Muscle of leg (tissue), 11 donors: ENCODE measurements around the gene UST. TPM values are rescaled to one million over a fixed set of nuclear protein-coding genes. Genes with fewer than 3 reads are reported as not detected.

Experiments used
- DNase-seq: peaks from one replicate; pipeline ENCODE4 v3.0.0; 2013
- H3K27ac ChIP-seq: one replicate; pipeline ENCODE4 v1.5.1; 2013; ENCODE audit warnings: mild to moderate bottlenecking, low read length, control low read depth
- H3K27me3 ChIP-seq: one replicate; pipeline ENCODE4 v1.6.1; 2013; ENCODE audit warnings: low read length; ENCODE audit not compliant: control insufficient read depth, insufficient read depth
- H3K36me3 ChIP-seq: one replicate; pipeline ENCODE4 v1.6.1; 2013; ENCODE audit warnings: low read length; ENCODE audit not compliant: control insufficient read depth, insufficient read depth
- H3K4me1 ChIP-seq: one replicate; pipeline ENCODE4 v1.6.1; 2013; ENCODE audit warnings: low read length; ENCODE audit not compliant: control insufficient read depth, insufficient read depth
- H3K4me3 ChIP-seq: one replicate; pipeline ENCODE4 v1.5.1; 2013; ENCODE audit warnings: low read length, control low read depth
- H3K9me3 ChIP-seq: replicated peaks from 2 replicates; pipeline ENCODE4 v1.6.1; 2013; ENCODE audit warnings: low read depth, low read length; ENCODE audit not compliant: control insufficient read depth
- WGBS: methylation state at CpG from one replicate; pipeline ENCODE4 v1.1.5; 2013; ENCODE audit warnings: missing lambda C conversion rate; ENCODE audit not compliant: insufficient coverage; 5-methylcytosine and 5-hydroxymethylcytosine counted together
- polyA plus RNA-seq, 8 donors: library from polyadenylated mRNA; unstranded; fragments of 120-200 nt; gene quantifications; one replicate each; pipeline versions ENCODE4 v1.2.1 to v1.2.3, GENCODE V29; 2013; ENCODE audit warnings: inconsistent platforms in 1 of 8, low replicate concordance in 1 of 8; ENCODE audit not compliant: insufficient read length in 8 of 8, insufficient read depth in 1 of 8
- total RNA-seq: library from RNA; stranded (reverse); fragments of 120-200 nt; gene quantifications from one replicate; pipeline ENCODE4 v1.2.4, GENCODE V29; 2013

UST gene
- total and polyA plus RNA-seq, 9 donors: 5.0 to 15.6 (median 9.3) TPM

DNA sequence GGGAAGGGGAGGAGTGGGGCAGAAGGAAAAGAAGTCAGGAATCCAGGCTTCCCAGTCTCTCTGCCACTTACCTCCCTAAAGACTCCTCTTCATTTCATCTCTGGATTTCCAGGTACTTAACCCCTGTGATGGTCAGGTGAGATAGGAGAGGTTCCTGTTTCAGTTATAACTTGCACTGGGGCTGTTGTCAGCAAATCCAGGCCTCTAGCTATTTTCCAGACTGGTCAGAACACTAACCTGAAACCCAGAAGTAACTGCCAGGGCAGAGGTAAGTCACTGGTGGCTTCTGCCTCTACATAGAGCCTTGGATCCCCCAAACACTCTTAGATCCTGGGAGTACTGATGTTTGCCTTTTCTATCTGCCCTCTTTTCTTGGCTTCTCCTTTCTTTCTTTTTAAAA, 337.2 kb downstream of the UST start:
- no peak for DNase-seq
- no peak overlapping the region for H3K4me3 ChIP-seq
- no peaks in the 10 kb centered on the region for H3K9me3 ChIP-seq
- H3K36me3 ChIP-seq: no peaks in the 10 kb centered on the region
- H3K27me3 ChIP-seq: peaks cover 3% of the 10 kb centered on the region
- H3K27ac ChIP-seq: no peak overlapping the region
- H3K4me1 ChIP-seq: peaks cover 15% of the 10 kb centered on the region

- Histone ChIP-seq H3K4me3 (no peak overlapping the region), H3K27ac (no peak overlapping the region), H3K9me3 (no peaks in the 10 kb centered on the region), H3K36me3 (no peaks in the 10 kb centered on the region), H3K27me3 (peaks cover 3% of the 10 kb centered on the region), H3K4me1 (peaks cover 9% of the 10 kb centered on the region)
- DNase-seq: no peak
- no CpG with 5 or more reads among the region's 6 CpGs for WGBS
These were observed 338.2 kb downstream of the UST start for GRCh38 chr6:149084808-149085556.

- H3K27ac ChIP-seq: no peak overlapping the region
- H3K27me3 ChIP-seq: peaks cover 3% of the 10 kb centered on the region
- H3K4me1 ChIP-seq: peaks cover 4% of the 10 kb centered on the region
- no peaks in the 10 kb centered on the region for H3K36me3 ChIP-seq
- H3K4me3 ChIP-seq: no peak overlapping the region
- H3K9me3 ChIP-seq: no peaks in the 10 kb centered on the region
- DNase-seq: no peak
These were observed 338.7 kb downstream of the UST start for GRCh38 chr6:149085557-149085938.

DNA sequence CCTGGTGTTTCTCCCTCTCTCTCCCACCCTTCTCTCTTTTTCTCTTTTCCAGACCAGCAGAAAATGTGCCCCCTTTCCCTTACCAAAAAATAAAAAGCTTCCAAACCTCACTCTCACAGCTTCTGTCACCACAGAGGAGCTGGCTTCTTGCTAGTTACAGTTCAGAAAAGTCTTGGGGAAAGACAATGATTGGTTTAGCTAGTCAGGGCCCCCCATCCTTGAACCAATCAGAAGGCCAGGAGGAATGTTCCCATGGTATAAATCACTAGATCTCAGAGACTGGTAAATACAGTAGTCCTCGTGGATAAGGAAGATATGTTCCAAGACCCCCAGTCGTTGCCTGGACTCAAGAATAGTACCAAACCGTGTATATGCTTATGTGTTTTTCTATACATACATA, 339.5 kb downstream of the UST start:
- no CpG with 5 or more reads among the region's 3 CpGs for WGBS
- H3K4me3 ChIP-seq: no peak overlapping the region

DNA sequence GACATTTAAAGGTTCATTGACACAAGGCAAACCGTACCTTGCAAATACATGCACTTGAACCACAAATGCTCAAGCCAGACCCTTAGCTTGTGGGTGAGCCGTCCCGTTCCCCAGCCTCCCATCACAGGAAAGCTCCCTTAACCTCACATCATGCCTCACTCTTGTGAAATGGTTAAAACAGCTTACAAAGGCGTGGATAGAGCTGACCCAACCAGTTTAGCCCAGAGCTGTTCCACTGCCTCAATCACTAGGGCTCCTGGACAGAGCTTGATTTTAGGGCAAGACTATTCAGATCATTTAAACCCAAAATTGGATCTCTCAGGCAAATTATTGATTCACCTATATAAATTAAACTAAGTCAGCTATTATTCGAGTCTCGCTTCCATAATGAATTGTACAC, 341.1 kb downstream of the UST start:
- DNase-seq: no peak

More for the DNA sequence above, 339.5 kb downstream of the UST start:
- H3K27ac ChIP-seq: no peak overlapping the region
- no peaks in the 10 kb centered on the region for H3K4me1 ChIP-seq
- H3K27me3 ChIP-seq: peaks cover 3% of the 10 kb centered on the region
- H3K36me3 ChIP-seq: no peaks in the 10 kb centered on the region
- no peak for DNase-seq
- H3K9me3 ChIP-seq: no peaks in the 10 kb centered on the region

GRCh38 chr6:149088361-149088760, 341.5 kb downstream of the UST start:
- H3K36me3 ChIP-seq: no peaks in the 10 kb centered on the region
- H3K4me1 ChIP-seq: no peaks in the 10 kb centered on the region
- DNase-seq: no peak
- no peaks in the 10 kb centered on the region for H3K9me3 ChIP-seq
- WGBS: 78% methylated on average over 7 of the region's 9 CpGs
- no peak overlapping the region for H3K27ac ChIP-seq
- no peak overlapping the region for H3K4me3 ChIP-seq
- peaks cover 3% of the 10 kb centered on the region for H3K27me3 ChIP-seq

More for the DNA sequence above, 341.1 kb downstream of the UST start:
- Histone ChIP-seq H3K4me1 (no peaks in the 10 kb centered on the region), H3K36me3 (no peaks in the 10 kb centered on the region), H3K9me3 (no peaks in the 10 kb centered on the region), H3K4me3 (no peak overlapping the region), H3K27me3 (peaks cover 3% of the 10 kb centered on the region), H3K27ac (no peak overlapping the region)
- WGBS: 84% methylated on average over 4 of the region's 6 CpGs

GRCh38 chr6:149089510-149089909, 342.7 kb downstream of the UST start:
- WGBS: 43% methylated on average over 8 of the region's 8 CpGs
- peaks cover 4% of the 10 kb centered on the region for H3K4me1 ChIP-seq
- peaks cover 3% of the 10 kb centered on the region for H3K27me3 ChIP-seq
- H3K36me3 ChIP-seq: no peaks in the 10 kb centered on the region
- no peak overlapping the region for H3K27ac ChIP-seq
- DNase-seq: no peak
- no peak overlapping the region for H3K4me3 ChIP-seq
- no peaks in the 10 kb centered on the region for H3K9me3 ChIP-seq

- DNase-seq: peak; percentile 32
- no peaks in the 10 kb centered on the region for H3K36me3 ChIP-seq
- WGBS: no CpG with 5 or more reads among the region's 4 CpGs
These were observed 344.1 kb downstream of the UST start for GRCh38 chr6:149090937-149091336.

GRCh38 chr6:149093643-149094042, 346.8 kb downstream of the UST start:
- no peaks in the 10 kb centered on the region for H3K27me3 ChIP-seq
- H3K9me3 ChIP-seq: peaks cover 4% of the 10 kb centered on the region
- no peaks in the 10 kb centered on the region for H3K36me3 ChIP-seq
- no peak overlapping the region for H3K27ac ChIP-seq
- peak; percentile 48 for DNase-seq
- peaks cover 4% of the 10 kb centered on the region for H3K4me1 ChIP-seq
- 21% methylated on average over 2 of the region's 3 CpGs for WGBS
- no peak overlapping the region for H3K4me3 ChIP-seq

More at GRCh38 chr6:149090937-149091336, 344.1 kb downstream of the UST start:
- Histone ChIP-seq H3K4me1 (peaks cover 4% of the 10 kb centered on the region), H3K9me3 (no peaks in the 10 kb centered on the region), H3K4me3 (no peak overlapping the region), H3K27me3 (peaks cover 3% of the 10 kb centered on the region), H3K27ac (no peak overlapping the region)

GRCh38 chr6:149094156-149094555, 347.3 kb downstream of the UST start:
- peaks cover 9% of the 10 kb centered on the region for H3K9me3 ChIP-seq
- H3K4me1 ChIP-seq: peaks cover 4% of the 10 kb centered on the region
- no peak overlapping the region for H3K4me3 ChIP-seq
- H3K36me3 ChIP-seq: no peaks in the 10 kb centered on the region
- peak; percentile 25 for DNase-seq
- H3K27ac ChIP-seq: no peak overlapping the region
- WGBS: no CpG with 5 or more reads among the region's 3 CpGs
- H3K27me3 ChIP-seq: no peaks in the 10 kb centered on the region

- Histone ChIP-seq H3K4me1 (peaks cover 4% of the 10 kb centered on the region), H3K9me3 (peaks cover 9% of the 10 kb centered on the region), H3K4me3 (no peak overlapping the region), H3K36me3 (no peaks in the 10 kb centered on the region), H3K27ac (no peak overlapping the region), H3K27me3 (no peaks in the 10 kb centered on the region)
- peak; percentile 37 for DNase-seq
- no CpG with 5 or more reads among the region's 2 CpGs for WGBS
These were observed 348.1 kb downstream of the UST start for GRCh38 chr6:149094934-149095351.
